SK-N-SH (cell line): ENCODE data around the gene PTPA. TPM values are rescaled to one million over a fixed set of nuclear protein-coding genes. Genes with fewer than 3 reads are reported as not detected.
A peak's percentile ranks its signal among the peaks of the same experiment; 100 is the strongest.
"Not testable (repeated sequence)": the region's sequence is repeated elsewhere in the genome, so short reads cannot be mapped to it uniquely, and the experiment has no call there.

Experiments
- CTCF ChIA-PET: fragments of 300-600, 350-600 bp; formaldehyde crosslinking; extraction: SDS; loops from one replicate; lab custom pipeline; 2021; lab: Yijun Ruan, JAX
- POLR2A ChIA-PET: fragments of 350-600 bp; sonication (Branson Sonifier 250); formaldehyde crosslinking; extraction: SDS; loops from one replicate; lab custom pipeline; 2020; ENCODE audit warnings: antibody characterized with exemption, inconsistent platforms; lab: Yijun Ruan, JAX
- DNase-seq: peaks from one replicate; pipeline ENCODE4 v3.0.0; 2012
- H2AFZ ChIP-seq: fragments of 200-600 bp; sonication (generic); 2 replicates; pipeline ENCODE4 v1.8.1; 2016; ENCODE audit warnings: antibody characterized with exemption, mild to moderate bottlenecking, low read depth
- H3F3A ChIP-seq: fragments of 200-600 bp; sonication (generic); replicated peaks from 2 replicates; pipeline ENCODE3; 2016; ENCODE audit warnings: antibody characterized with exemption, mild to moderate bottlenecking; ENCODE audit not compliant: insufficient read depth
- H3K27ac ChIP-seq, 2 experiments: fragments of 200-500 bp in 1 of 2; fragments of 200-600 bp in 1 of 2; sonication (Bioruptor generic) in 1 of 2; sonication (generic), shearing (Covaris generic) in 1 of 2; 2 replicates each; pipeline versions ENCODE4 v1.5.1 to v1.6.1; 2014 to 2016; ENCODE audit warnings: low read depth in 2 of 2, inconsistent platforms in 1 of 2, low read length in 1 of 2, mild to moderate bottlenecking in 1 of 2, mixed read lengths in 1 of 2
- H3K27me3 ChIP-seq: fragments of 200-600 bp; sonication (generic), shearing (Covaris generic); 2 replicates; pipeline ENCODE4 v1.6.1; 2016; ENCODE audit warnings: mixed run types; ENCODE audit not compliant: insufficient read depth
- H3K36me3 ChIP-seq, 2 experiments: fragments of 200-500 bp in 1 of 2; fragments of 200-600 bp in 1 of 2; sonication (Bioruptor generic) in 1 of 2; sonication (generic) in 1 of 2; replicated peaks in 1 of 2; 2 replicates each; pipeline versions ENCODE3 to v1.5.1; 2014 to 2016; ENCODE audit warnings: low read length in 1 of 2, mild to moderate bottlenecking in 1 of 2; ENCODE audit not compliant: insufficient read depth in 2 of 2, control insufficient read depth in 1 of 2
- H3K4me1 ChIP-seq, 2 experiments: fragments of 200-500 bp in 1 of 2; fragments of 200-600 bp in 1 of 2; sonication (Bioruptor generic) in 1 of 2; sonication (generic), shearing (Covaris generic) in 1 of 2; 2 replicates each; pipeline versions ENCODE4 v1.5.1 to v1.6.1; 2014 to 2016; ENCODE audit warnings: low read depth in 1 of 2, low read length in 1 of 2, mixed run types in 1 of 2; ENCODE audit not compliant: insufficient read depth in 2 of 2, control insufficient read depth in 1 of 2
- H3K4me2 ChIP-seq: fragments of 200-600 bp; sonication (generic), shearing (Covaris generic); 2 replicates; pipeline ENCODE4 v1.6.1; 2017; ENCODE audit warnings: mixed run types
- H3K4me3 ChIP-seq, 2 experiments: fragments of 200-500 bp in 1 of 2; fragments of 200-600 bp in 1 of 2; sonication (Bioruptor generic) in 1 of 2; sonication (generic), shearing (Covaris generic) in 1 of 2; 2 replicates each; pipeline versions ENCODE4 v1.5.1 to v1.8.1; 2014 to 2016; ENCODE audit warnings: low read depth in 2 of 2, inconsistent platforms in 1 of 2, low read length in 1 of 2, mild to moderate bottlenecking in 1 of 2, mixed read lengths in 1 of 2, moderate library complexity in 1 of 2
- H3K79me2 ChIP-seq: fragments of 200-600 bp; sonication (generic); 2 replicates; pipeline ENCODE4 v1.8.1; 2017; ENCODE audit warnings: mild to moderate bottlenecking; ENCODE audit not compliant: insufficient read depth
- H3K9ac ChIP-seq: fragments of 200-600 bp; sonication (generic); 2 replicates; pipeline ENCODE4 v1.6.1; 2017; ENCODE audit warnings: mixed run types
- H3K9me2 ChIP-seq: fragments of 200-600 bp; sonication (generic); 2 replicates; pipeline ENCODE4 v1.6.1; 2017; ENCODE audit warnings: mixed run types
- H3K9me3 ChIP-seq: fragments of 200-600 bp; sonication (generic); 2 replicates; pipeline ENCODE4 v1.6.1; 2017; ENCODE audit warnings: mixed run types, mild to moderate bottlenecking, moderate library complexity
- H4K20me1 ChIP-seq: fragments of 200-600 bp; sonication (generic); 2 replicates; pipeline ENCODE4 v1.6.1; 2017; ENCODE audit warnings: mild to moderate bottlenecking, mixed run types; ENCODE audit not compliant: insufficient read depth
- ELF1 ChIP-seq: IDR thresholded peaks from 2 replicates; pipeline ENCODE4 v1.4.0; 2012
- EP300 ChIP-seq, 2 experiments: IDR thresholded peaks; 2 replicates each; pipeline versions ENCODE4 v1.4.0 to v1.6.1; 2012; ENCODE audit warnings: borderline replicate concordance in 1 of 2, low read depth in 1 of 2, low read length in 1 of 2
- EZH2phosphoT487 ChIP-seq: fragments of 200-600 bp; sonication (generic); IDR thresholded peaks from 2 replicates; pipeline ENCODE4 v1.6.1; 2017; ENCODE audit warnings: low read depth, mixed run types, mild to moderate bottlenecking, antibody characterized with exemption, moderate library complexity, borderline replicate concordance
- FOSL2 ChIP-seq: IDR thresholded peaks from 2 replicates; pipeline ENCODE4 v1.4.0; 2012; ENCODE audit warnings: low read depth, mild to moderate bottlenecking, moderate library complexity, borderline replicate concordance
- FOXM1 ChIP-seq: IDR thresholded peaks from 2 replicates; pipeline ENCODE4 v1.4.0; 2012; ENCODE audit warnings: low read depth, mild to moderate bottlenecking
- GATA2 ChIP-seq: sonication (generic); formaldehyde crosslinking; IDR thresholded peaks from 2 replicates; pipeline ENCODE4 v1.5.0; 2020; ENCODE audit warnings: mild to moderate bottlenecking, missing genetic modification reagents
- RAD21 ChIP-seq: IDR thresholded peaks from 2 replicates; pipeline ENCODE4 v1.6.1; 2012; ENCODE audit warnings: mild to moderate bottlenecking, low read length
- WGBS: methylation state at CpG from one replicate; pipeline ENCODE4 v1.1.6; 2017; ENCODE audit warnings: low lambda C conversion rate; 5-methylcytosine and 5-hydroxymethylcytosine counted together
- polyA plus RNA-seq, 3 experiments: library from polyadenylated mRNA; depleted of rRNA; stranded (reverse); fragments of >200 nt; gene quantifications; 2 replicates each; pipeline ENCODE4 v1.2.3, GENCODE V29; 2012

Gene PTPA
- polyA plus RNA-seq, 1 of the 3 experiments (the other 2 are of a cell fraction): 130 TPM

GRCh38 chr9:129185991-129186390 is 74.8 kb downstream of the PTPA start:
- no peak for DNase-seq
- WGBS: 68% methylated on average over 10 of the region's 10 CpGs

GRCh38 chr9:129187042-129187441 is 75.8 kb downstream of the PTPA start:
- 43% methylated on average over 1 of the region's 1 CpG for WGBS
- ChIA-PET POLR2A (interaction anchor here (2.1 kb wide), 1 partner anchor 9 kb away, joined by 11 read pairs; the partner anchor contains the start of gene IER5L), CTCF (no interaction called here)

More at GRCh38 chr9:129185991-129186390, 74.8 kb downstream of the PTPA start:
- H3K27ac ChIP-seq: no peak overlapping the region
- no peaks in the 10 kb centered on the region for H4K20me1 ChIP-seq
- POLR2A ChIA-PET: interaction anchor here (2.1 kb wide), 1 partner anchor 8 kb away, joined by 11 read pairs; the partner anchor contains the start of gene IER5L
- no peaks in the 10 kb centered on the region; a peak in 1 of 4 replicates for H3K4me1 ChIP-seq
- CTCF ChIA-PET: no interaction called here
- H3K4me2 ChIP-seq: no peak overlapping the region
- no peak overlapping the region for H2AFZ ChIP-seq
- no peak overlapping the region for H3K4me3 ChIP-seq
- no peak for TF ChIP-seq ELF1
- peak; percentile 27; the same call in 1 of the 2 replicates for TF ChIP-seq FOSL2
- TF ChIP-seq, all 33 proteins: peak for 1
- H3K36me3 ChIP-seq: no peaks in the 10 kb centered on the region
- H3K27me3 ChIP-seq: no peaks in the 10 kb centered on the region
- H3K9me2 ChIP-seq: no peaks in the 10 kb centered on the region
- no peaks in the 10 kb centered on the region for H3K79me2 ChIP-seq
- H3K9ac ChIP-seq: no peak overlapping the region
- no peaks in the 10 kb centered on the region for H3K9me3 ChIP-seq
- no peaks in the 10 kb centered on the region for H3F3A ChIP-seq

GRCh38 chr9:129189971-129190370 is 78.8 kb downstream of the PTPA start:
- not testable (repeated sequence) for H3K4me3 ChIP-seq, H4K20me1 ChIP-seq, H3K4me1 ChIP-seq, H3K27me3 ChIP-seq, H3K36me3 ChIP-seq, H2AFZ ChIP-seq, H3K9ac ChIP-seq, DNase-seq, H3K9me3 ChIP-seq, H3F3A ChIP-seq, H3K4me2 ChIP-seq, H3K79me2 ChIP-seq, H3K9me2 ChIP-seq, H3K27ac ChIP-seq
- CTCF ChIA-PET: interaction anchor here (2.6 kb wide), 1 partner anchor 47 kb away, joined by 8 read pairs; no protein-coding TSS in a partner anchor
- POLR2A ChIA-PET: interaction anchor here (2.3 kb wide), 1 partner anchor 12 kb away, joined by 5 read pairs; the partner anchor contains the start of gene IER5L
- 95% methylated on average over 8 of the region's 8 CpGs for WGBS

More at GRCh38 chr9:129187042-129187441, 75.8 kb downstream of the PTPA start:
- no peak overlapping the region for H2AFZ ChIP-seq
- TF ChIP-seq EZH2phosphoT487 (no peak), GATA2 (no peak), EP300 (IDR thresholded peaks at IDR 0.05; ENCODE audit: borderline replicate concordance in 1 of 2, low read depth in 1 of 2, low read length in 1 of 2) (no peak), FOXM1 (no peak), RAD21 (no peak)
- no peak overlapping the region for H3K4me3 ChIP-seq
- no peaks in the 10 kb centered on the region for H3K9me2 ChIP-seq
- no peaks in the 10 kb centered on the region for H3K79me2 ChIP-seq
- no peaks in the 10 kb centered on the region; a peak in 1 of 4 replicates for H3K4me1 ChIP-seq
- H3K4me2 ChIP-seq: no peak overlapping the region
- no peak overlapping the region for H3K27ac ChIP-seq
- no peaks in the 10 kb centered on the region for H4K20me1 ChIP-seq
- no peak overlapping the region for H3K9ac ChIP-seq
- H3K27me3 ChIP-seq: no peaks in the 10 kb centered on the region
- DNase-seq: no peak
- H3K36me3 ChIP-seq: no peaks in the 10 kb centered on the region
- no peaks in the 10 kb centered on the region for H3K9me3 ChIP-seq
- H3F3A ChIP-seq: no peaks in the 10 kb centered on the region
